SK-N-SH (cell line): ENCODE results near the gene C1orf50. TPM values are rescaled to one million over a fixed set of nuclear protein-coding genes. Genes with fewer than 3 reads are reported as not detected.

Source experiments
- CTCF ChIA-PET: fragments of 300-600, 350-600 bp; formaldehyde crosslinking; extraction: SDS; loops from one replicate; lab custom pipeline; 2021; lab: Yijun Ruan, JAX
- POLR2A ChIA-PET: fragments of 350-600 bp; sonication (Branson Sonifier 250); formaldehyde crosslinking; extraction: SDS; loops from one replicate; lab custom pipeline; 2020; ENCODE audit warnings: antibody characterized with exemption, inconsistent platforms; lab: Yijun Ruan, JAX
- DNase-seq: peaks from one replicate; pipeline ENCODE4 v3.0.0; 2012
- H2AFZ ChIP-seq: fragments of 200-600 bp; sonication (generic); 2 replicates; pipeline ENCODE4 v1.8.1; 2016; ENCODE audit warnings: antibody characterized with exemption, mild to moderate bottlenecking, low read depth
- H3F3A ChIP-seq: fragments of 200-600 bp; sonication (generic); replicated peaks from 2 replicates; pipeline ENCODE3; 2016; ENCODE audit warnings: antibody characterized with exemption, mild to moderate bottlenecking; ENCODE audit not compliant: insufficient read depth
- H3K27ac ChIP-seq, 2 experiments: fragments of 200-500 bp in 1 of 2; fragments of 200-600 bp in 1 of 2; sonication (Bioruptor generic) in 1 of 2; sonication (generic), shearing (Covaris generic) in 1 of 2; 2 replicates each; pipeline versions ENCODE4 v1.5.1 to v1.6.1; 2014 to 2016; ENCODE audit warnings: low read depth in 2 of 2, inconsistent platforms in 1 of 2, low read length in 1 of 2, mild to moderate bottlenecking in 1 of 2, mixed read lengths in 1 of 2
- H3K27me3 ChIP-seq: fragments of 200-600 bp; sonication (generic), shearing (Covaris generic); 2 replicates; pipeline ENCODE4 v1.6.1; 2016; ENCODE audit warnings: mixed run types; ENCODE audit not compliant: insufficient read depth
- H3K36me3 ChIP-seq, 2 experiments: fragments of 200-500 bp in 1 of 2; fragments of 200-600 bp in 1 of 2; sonication (Bioruptor generic) in 1 of 2; sonication (generic) in 1 of 2; replicated peaks in 1 of 2; 2 replicates each; pipeline versions ENCODE3 to v1.5.1; 2014 to 2016; ENCODE audit warnings: low read length in 1 of 2, mild to moderate bottlenecking in 1 of 2; ENCODE audit not compliant: insufficient read depth in 2 of 2, control insufficient read depth in 1 of 2
- H3K4me1 ChIP-seq, 2 experiments: fragments of 200-500 bp in 1 of 2; fragments of 200-600 bp in 1 of 2; sonication (Bioruptor generic) in 1 of 2; sonication (generic), shearing (Covaris generic) in 1 of 2; 2 replicates each; pipeline versions ENCODE4 v1.5.1 to v1.6.1; 2014 to 2016; ENCODE audit warnings: low read depth in 1 of 2, low read length in 1 of 2, mixed run types in 1 of 2; ENCODE audit not compliant: insufficient read depth in 2 of 2, control insufficient read depth in 1 of 2
- H3K4me2 ChIP-seq: fragments of 200-600 bp; sonication (generic), shearing (Covaris generic); 2 replicates; pipeline ENCODE4 v1.6.1; 2017; ENCODE audit warnings: mixed run types
- H3K4me3 ChIP-seq, 2 experiments: fragments of 200-500 bp in 1 of 2; fragments of 200-600 bp in 1 of 2; sonication (Bioruptor generic) in 1 of 2; sonication (generic), shearing (Covaris generic) in 1 of 2; 2 replicates each; pipeline versions ENCODE4 v1.5.1 to v1.8.1; 2014 to 2016; ENCODE audit warnings: low read depth in 2 of 2, inconsistent platforms in 1 of 2, low read length in 1 of 2, mild to moderate bottlenecking in 1 of 2, mixed read lengths in 1 of 2, moderate library complexity in 1 of 2
- H3K79me2 ChIP-seq: fragments of 200-600 bp; sonication (generic); 2 replicates; pipeline ENCODE4 v1.8.1; 2017; ENCODE audit warnings: mild to moderate bottlenecking; ENCODE audit not compliant: insufficient read depth
- H3K9ac ChIP-seq: fragments of 200-600 bp; sonication (generic); 2 replicates; pipeline ENCODE4 v1.6.1; 2017; ENCODE audit warnings: mixed run types
- H3K9me2 ChIP-seq: fragments of 200-600 bp; sonication (generic); 2 replicates; pipeline ENCODE4 v1.6.1; 2017; ENCODE audit warnings: mixed run types
- H3K9me3 ChIP-seq: fragments of 200-600 bp; sonication (generic); 2 replicates; pipeline ENCODE4 v1.6.1; 2017; ENCODE audit warnings: mixed run types, mild to moderate bottlenecking, moderate library complexity
- H4K20me1 ChIP-seq: fragments of 200-600 bp; sonication (generic); 2 replicates; pipeline ENCODE4 v1.6.1; 2017; ENCODE audit warnings: mild to moderate bottlenecking, mixed run types; ENCODE audit not compliant: insufficient read depth
- CTCF ChIP-seq: fragments of 200-600 bp; sonication (generic); IDR thresholded peaks from 2 replicates; pipeline ENCODE4 v1.6.1; 2017; ENCODE audit warnings: antibody characterized with exemption, mild to moderate bottlenecking, moderate library complexity
- ELF1 ChIP-seq: IDR thresholded peaks from 2 replicates; pipeline ENCODE4 v1.4.0; 2012
- EP300 ChIP-seq, 2 experiments: IDR thresholded peaks; 2 replicates each; pipeline versions ENCODE4 v1.4.0 to v1.6.1; 2012; ENCODE audit warnings: borderline replicate concordance in 1 of 2, low read depth in 1 of 2, low read length in 1 of 2
- FOXJ3 ChIP-seq: sonication (generic); formaldehyde crosslinking; IDR thresholded peaks from 2 replicates; pipeline ENCODE4 v1.5.1; 2020; ENCODE audit warnings: mild to moderate bottlenecking, missing genetic modification reagents
- GABPA ChIP-seq: IDR thresholded peaks from 2 replicates; pipeline ENCODE4 v1.4.0; 2012; ENCODE audit warnings: low read depth, mild to moderate bottlenecking
- JUND ChIP-seq: IDR thresholded peaks from 2 replicates; pipeline ENCODE4 v1.4.0; 2012
- POLR2AphosphoS5 ChIP-seq: IDR thresholded peaks from 2 replicates; pipeline ENCODE4 v1.6.1; 2012; ENCODE audit warnings: low read depth, low read length
- REST ChIP-seq: IDR thresholded peaks from 2 replicates; pipeline ENCODE4 v1.6.1; 2012; ENCODE audit warnings: mild to moderate bottlenecking, low read depth, low read length, moderate library complexity
- TCF12 ChIP-seq: IDR thresholded peaks from 2 replicates; pipeline ENCODE4 v1.4.0; 2012
- TEAD4 ChIP-seq: IDR thresholded peaks from 2 replicates; pipeline ENCODE4 v1.4.0; 2012; ENCODE audit warnings: mild to moderate bottlenecking, borderline replicate concordance; ENCODE audit not compliant: insufficient read depth
- WGBS: methylation state at CpG from one replicate; pipeline ENCODE4 v1.1.6; 2017; ENCODE audit warnings: low lambda C conversion rate; 5-methylcytosine and 5-hydroxymethylcytosine counted together
- polyA plus RNA-seq, 3 experiments: library from polyadenylated mRNA; depleted of rRNA; stranded (reverse); fragments of >200 nt; gene quantifications; 2 replicates each; pipeline ENCODE4 v1.2.3, GENCODE V29; 2012
- TF ChIP-seq, protein P1 (sequence below): fragments of 150-350 bp; IDR thresholded peaks from 2 replicates; pipeline ENCODE4 v1.6.1; 2017; ENCODE audit warnings: antibody characterized with exemption, low read length, low read depth, borderline replicate concordance
- TF ChIP-seq, protein P2 (sequence below): IDR thresholded peaks from 2 replicates; pipeline ENCODE4 v1.4.0; 2012; ENCODE audit warnings: low read depth, borderline replicate concordance

The C1orf50 gene
- polyA plus RNA-seq, 1 of the 3 experiments (the other 2 are of a cell fraction), result 2.6 TPM

DNA sequence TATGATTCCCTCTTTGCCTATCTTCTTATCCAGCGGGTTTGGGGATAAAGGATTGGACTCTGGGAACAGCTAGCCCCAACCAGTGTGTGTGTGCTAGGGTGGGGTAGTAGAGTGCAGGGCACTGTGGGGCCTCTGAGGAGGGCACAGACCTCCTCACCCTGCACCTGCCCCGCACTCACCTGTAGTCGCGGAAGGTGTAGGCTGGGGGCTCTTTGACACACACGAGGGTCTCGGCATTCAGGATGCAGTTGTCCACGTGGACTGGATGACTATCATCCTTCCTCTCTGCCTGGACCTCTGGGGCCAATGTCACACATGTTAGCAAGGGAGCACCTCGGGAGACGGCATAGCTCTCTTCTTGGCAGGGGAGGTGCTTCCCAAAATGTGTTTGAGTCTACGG is 19.0 kb upstream of the C1orf50 start:
- H3K4me1 ChIP-seq, result peaks cover 0 to 11% of the 10 kb centered on the region in 2 experiments; a peak in 1 of 4 replicates
- no peak overlapping the region for H3K9ac ChIP-seq
- no peaks in the 10 kb centered on the region for H4K20me1 ChIP-seq
- H3K79me2 ChIP-seq, result no peaks in the 10 kb centered on the region
- WGBS, result 94% methylated on average over 3 of the region's 10 CpGs
- H3K9me3 ChIP-seq, result no peaks in the 10 kb centered on the region
- H3F3A ChIP-seq, result no peaks in the 10 kb centered on the region
- H3K27ac ChIP-seq, result no peak overlapping the region
- H3K36me3 ChIP-seq, result peaks cover 22 to 47% of the 10 kb centered on the region in 2 experiments
- no peak overlapping the region for H2AFZ ChIP-seq
- TF ChIP-seq JUND (no peak), FOXJ3 (CRISPR knock-in tag) (no peak), TCF12 (no peak), ELF1 (no peak)
- TF ChIP-seq, protein P1, sequence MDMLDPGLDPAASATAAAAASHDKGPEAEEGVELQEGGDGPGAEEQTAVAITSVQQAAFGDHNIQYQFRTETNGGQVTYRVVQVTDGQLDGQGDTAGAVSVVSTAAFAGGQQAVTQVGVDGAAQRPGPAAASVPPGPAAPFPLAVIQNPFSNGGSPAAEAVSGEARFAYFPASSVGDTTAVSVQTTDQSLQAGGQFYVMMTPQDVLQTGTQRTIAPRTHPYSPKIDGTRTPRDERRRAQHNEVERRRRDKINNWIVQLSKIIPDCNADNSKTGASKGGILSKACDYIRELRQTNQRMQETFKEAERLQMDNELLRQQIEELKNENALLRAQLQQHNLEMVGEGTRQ, result no peak
- TF ChIP-seq, protein P2, sequence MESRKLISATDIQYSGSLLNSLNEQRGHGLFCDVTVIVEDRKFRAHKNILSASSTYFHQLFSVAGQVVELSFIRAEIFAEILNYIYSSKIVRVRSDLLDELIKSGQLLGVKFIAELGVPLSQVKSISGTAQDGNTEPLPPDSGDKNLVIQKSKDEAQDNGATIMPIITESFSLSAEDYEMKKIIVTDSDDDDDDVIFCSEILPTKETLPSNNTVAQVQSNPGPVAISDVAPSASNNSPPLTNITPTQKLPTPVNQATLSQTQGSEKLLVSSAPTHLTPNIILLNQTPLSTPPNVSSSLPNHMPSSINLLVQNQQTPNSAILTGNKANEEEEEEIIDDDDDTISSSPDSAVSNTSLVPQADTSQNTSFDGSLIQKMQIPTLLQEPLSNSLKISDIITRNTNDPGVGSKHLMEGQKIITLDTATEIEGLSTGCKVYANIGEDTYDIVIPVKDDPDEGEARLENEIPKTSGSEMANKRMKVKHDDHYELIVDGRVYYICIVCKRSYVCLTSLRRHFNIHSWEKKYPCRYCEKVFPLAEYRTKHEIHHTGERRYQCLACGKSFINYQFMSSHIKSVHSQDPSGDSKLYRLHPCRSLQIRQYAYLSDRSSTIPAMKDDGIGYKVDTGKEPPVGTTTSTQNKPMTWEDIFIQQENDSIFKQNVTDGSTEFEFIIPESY, result no peak
- POLR2A ChIA-PET, result no interaction called here
- H3K4me2 ChIP-seq, result no peak overlapping the region
- DNase-seq, result no peak
- no peak overlapping the region for H3K4me3 ChIP-seq
- CTCF ChIA-PET, result interaction anchor here (0.7 to 4.4 kb wide), 12 partner anchors 9 to 596 kb away, joined by 3 to 32 read pairs (median 8); no protein-coding TSS in a partner anchor
- no peaks in the 10 kb centered on the region for H3K27me3 ChIP-seq
- H3K9me2 ChIP-seq, result no peaks in the 10 kb centered on the region

- H3K4me3 ChIP-seq, result no peak overlapping the region
- H3K9ac ChIP-seq, result no peak overlapping the region
- peaks cover 24 to 50% of the 10 kb centered on the region in 2 experiments for H3K36me3 ChIP-seq
- H3K4me2 ChIP-seq, result no peak overlapping the region
- no peaks in the 10 kb centered on the region for H4K20me1 ChIP-seq
- 91% methylated on average over 14 of the region's 14 CpGs for WGBS
- H3K27ac ChIP-seq, result no peak overlapping the region
- H3K4me1 ChIP-seq, result peaks cover 0 to 4% of the 10 kb centered on the region in 2 experiments; a peak in 1 of 4 replicates
- no peaks in the 10 kb centered on the region for H3K79me2 ChIP-seq
- ChIA-PET CTCF (interaction anchor here (0.8 to 4.4 kb wide), 11 partner anchors 8 to 597 kb away, joined by 3 to 32 read pairs (median 5); no protein-coding TSS in a partner anchor), POLR2A (no interaction called here)
- no peak for DNase-seq
- H3F3A ChIP-seq, result peaks cover 6% of the 10 kb centered on the region
- no peak overlapping the region for H2AFZ ChIP-seq
- H3K27me3 ChIP-seq, result no peaks in the 10 kb centered on the region
- no peaks in the 10 kb centered on the region for H3K9me3 ChIP-seq
- no peaks in the 10 kb centered on the region for H3K9me2 ChIP-seq
- TF ChIP-seq POLR2AphosphoS5, result no peak
- TF ChIP-seq JUND, result no peak
- TF ChIP-seq TEAD4, result no peak
- TF ChIP-seq REST, result no peak
- no peak for TF ChIP-seq GABPA
- no peak for TF ChIP-seq EP300 (IDR thresholded peaks at IDR 0.05; ENCODE audit: borderline replicate concordance in 1 of 2, low read depth in 1 of 2, low read length in 1 of 2)
- TF ChIP-seq CTCF, result no peak
- TF ChIP-seq, all 33 proteins: peak for 0
Measured at GRCh38 chr1:42748461-42749410, 18.3 kb upstream of the C1orf50 start.
